Gastroesophageal sphincter (tissue), 4 donors: ENCODE results near the gene IFNL1. TPM values are rescaled to one million over a fixed set of nuclear protein-coding genes. Genes with fewer than 3 reads are reported as not detected.

Experiments
- ATAC-seq: fragments of 150-250 bp; one replicate; pipeline ENCODE4 v1.9.1; 2016; ENCODE audit warnings: mild to moderate bottlenecking, moderate library complexity
- H3K27ac ChIP-seq, 4 donors: fragments of 200-600 bp; sonication (generic) in 3 of 4; 1 replicate in 3 of 4; 2 replicates in 1 of 4; pipeline ENCODE4 v1.5.1; 2016 to 2019
- H3K27me3 ChIP-seq: fragments of 200-600 bp; sonication (generic); one replicate; pipeline ENCODE4 v1.5.1; 2019
- H3K36me3 ChIP-seq, 2 donors: fragments of 200-600 bp; sonication (generic); one replicate each; pipeline ENCODE4 v1.5.1; 2019; ENCODE audit warnings: control low read depth in 1 of 2
- H3K4me1 ChIP-seq, 3 donors: fragments of 200-600 bp; sonication (generic); 1 replicate in 2 of 3; 2 replicates in 1 of 3; pipeline ENCODE4 v1.5.1; 2016 to 2019; ENCODE audit warnings: control low read depth in 2 of 3
- H3K4me3 ChIP-seq, 2 donors: fragments of 200-600 bp; sonication (generic); one replicate each; pipeline ENCODE4 v1.5.1; 2019; ENCODE audit warnings: mild to moderate bottlenecking in 1 of 2, moderate library complexity in 1 of 2
- H3K9me3 ChIP-seq, 3 donors: fragments of 200-600 bp; sonication (generic); one replicate each; pipeline ENCODE4 v1.5.1; 2017 to 2019; ENCODE audit warnings: control low read depth in 2 of 3
- EP300 ChIP-seq: sonication (generic); formaldehyde crosslinking; IDR thresholded peaks from one replicate; pipeline ENCODE4 v1.6.1; 2017; ENCODE audit warnings: antibody characterized with exemption, mild to moderate bottlenecking
- POLR2A ChIP-seq, 2 donors: fragments of 450-650 bp; IDR thresholded peaks; one replicate each; pipeline ENCODE4 v1.6.1; 2017; ENCODE audit warnings: antibody characterized with exemption in 2 of 2, mild to moderate bottlenecking in 2 of 2, moderate library complexity in 1 of 2
- POLR2AphosphoS5 ChIP-seq: sonication (generic); formaldehyde crosslinking; IDR thresholded peaks from one replicate; pipeline ENCODE4 v1.6.1; 2017; ENCODE audit warnings: antibody characterized with exemption
- WGBS, 2 donors: methylation state at CpG; one replicate each; pipeline ENCODE4 v1.1.5; 2018; ENCODE audit warnings: low coverage in 1 of 2; 5-methylcytosine and 5-hydroxymethylcytosine counted together
- total RNA-seq, 4 donors: library from RNA; depleted of rRNA; stranded (reverse); fragments of >200 nt; gene quantifications; one replicate each; pipeline ENCODE4 v1.1.0, GENCODE V29; 2016
- TF ChIP-seq, protein P1 (sequence below), 4 experiments: fragments of 200-600 bp in 2 of 4; fragments of 450-650 bp in 2 of 4; sonication (generic) in 1 of 4; IDR thresholded peaks; one replicate each; pipeline ENCODE4 v1.5.1; 2017 to 2019; ENCODE audit warnings: antibody characterized with exemption in 4 of 4, mild to moderate bottlenecking in 2 of 4, moderate library complexity in 2 of 4

IFNL1 gene
- total RNA-seq, 4 donors from 2014 or later, result not detected

DNA sequence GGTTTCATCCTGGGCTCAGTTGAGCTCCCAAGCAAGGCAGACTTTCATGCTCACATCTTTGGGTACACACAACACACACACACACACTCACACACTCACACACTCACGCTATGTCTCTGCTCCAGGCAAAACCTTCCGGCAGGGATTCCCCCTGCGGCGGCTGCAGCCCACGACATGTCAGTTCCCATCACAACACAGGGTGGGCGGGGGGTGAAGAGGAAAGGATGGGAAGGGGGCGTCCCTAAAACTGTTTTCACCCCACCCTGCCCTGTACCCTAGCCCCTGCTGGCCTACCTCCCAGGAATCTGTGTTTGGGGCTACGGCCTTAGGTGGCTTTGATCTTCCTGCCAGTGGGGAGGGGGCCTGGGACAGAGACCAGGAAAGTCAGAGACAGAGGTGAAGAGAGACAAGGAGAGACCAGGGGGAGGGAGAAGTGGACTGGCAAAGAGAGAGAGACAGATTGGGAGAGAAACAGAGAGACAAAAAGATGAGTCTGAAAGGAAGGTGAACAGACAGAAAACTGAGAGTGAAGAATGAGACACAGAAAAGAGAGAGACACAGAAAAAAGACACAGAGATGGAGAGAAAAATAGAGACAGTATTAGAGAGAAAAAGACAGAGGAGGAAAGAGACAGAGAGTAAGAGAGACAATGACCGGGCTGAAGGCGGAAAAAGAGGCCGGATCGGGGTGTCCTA, 20.6 kb downstream of the IFNL1 start:
- Histone ChIP-seq H3K36me3 (peaks cover 0 to 28% of the 10 kb centered on the region in 2 donors), H3K4me3 (no peak overlapping the region), H3K27ac (no peak overlapping the region), H3K27me3 (peaks cover 5% of the 10 kb centered on the region), H3K9me3 (no peaks in the 10 kb centered on the region), H3K4me1 (peaks cover 0 to 12% (median 6%) of the 10 kb centered on the region in 3 donors)
- no peak for ATAC-seq
- 89 to 94% methylated on average over 7 to 9 of the region's 12 CpGs for WGBS, 2 donors
- TF ChIP-seq POLR2A (IDR thresholded peaks at IDR 0.05) (no peak), POLR2AphosphoS5 (no peak), EP300 (no peak)
- TF ChIP-seq, protein P1, sequence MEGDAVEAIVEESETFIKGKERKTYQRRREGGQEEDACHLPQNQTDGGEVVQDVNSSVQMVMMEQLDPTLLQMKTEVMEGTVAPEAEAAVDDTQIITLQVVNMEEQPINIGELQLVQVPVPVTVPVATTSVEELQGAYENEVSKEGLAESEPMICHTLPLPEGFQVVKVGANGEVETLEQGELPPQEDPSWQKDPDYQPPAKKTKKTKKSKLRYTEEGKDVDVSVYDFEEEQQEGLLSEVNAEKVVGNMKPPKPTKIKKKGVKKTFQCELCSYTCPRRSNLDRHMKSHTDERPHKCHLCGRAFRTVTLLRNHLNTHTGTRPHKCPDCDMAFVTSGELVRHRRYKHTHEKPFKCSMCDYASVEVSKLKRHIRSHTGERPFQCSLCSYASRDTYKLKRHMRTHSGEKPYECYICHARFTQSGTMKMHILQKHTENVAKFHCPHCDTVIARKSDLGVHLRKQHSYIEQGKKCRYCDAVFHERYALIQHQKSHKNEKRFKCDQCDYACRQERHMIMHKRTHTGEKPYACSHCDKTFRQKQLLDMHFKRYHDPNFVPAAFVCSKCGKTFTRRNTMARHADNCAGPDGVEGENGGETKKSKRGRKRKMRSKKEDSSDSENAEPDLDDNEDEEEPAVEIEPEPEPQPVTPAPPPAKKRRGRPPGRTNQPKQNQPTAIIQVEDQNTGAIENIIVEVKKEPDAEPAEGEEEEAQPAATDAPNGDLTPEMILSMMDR (IDR thresholded peaks at IDR 0.05), result no peak

DNA sequence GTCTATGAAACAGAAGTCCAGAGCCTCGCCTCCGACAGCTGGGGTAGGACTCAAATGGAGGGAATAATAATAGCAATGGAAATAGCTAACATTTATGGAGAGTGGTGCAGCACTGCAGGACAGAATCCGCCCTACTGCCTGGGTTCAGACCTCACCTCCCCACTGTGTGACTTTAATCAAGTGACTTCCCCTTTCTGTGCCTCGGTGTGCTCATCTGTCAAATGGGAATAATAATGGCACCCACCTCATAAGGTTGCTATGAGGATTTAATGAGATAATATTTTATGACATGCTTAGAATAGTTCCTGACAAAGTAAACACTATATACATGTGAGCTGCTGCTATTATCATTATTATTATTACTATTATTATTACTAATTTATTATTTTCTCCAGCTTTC, 21.3 kb downstream of the IFNL1 start:
- no peak overlapping the region for H3K27ac ChIP-seq
- peaks cover 5% of the 10 kb centered on the region for H3K27me3 ChIP-seq
- no peaks in the 10 kb centered on the region for H3K9me3 ChIP-seq
- H3K4me1 ChIP-seq, result peaks cover 0 to 12% (median 6%) of the 10 kb centered on the region in 3 donors
- WGBS, 2 donors, result 80 to 88% methylated on average over 1 to 2 of the region's 4 CpGs
- TF ChIP-seq POLR2AphosphoS5 (no peak), POLR2A (IDR thresholded peaks at IDR 0.05) (no peak), EP300 (no peak)
- TF ChIP-seq, protein P1 (IDR thresholded peaks at IDR 0.05), result no peak
- H3K36me3 ChIP-seq, result peaks cover 0 to 28% of the 10 kb centered on the region in 2 donors
- ATAC-seq, result no peak
- H3K4me3 ChIP-seq, result no peak overlapping the region

DNA sequence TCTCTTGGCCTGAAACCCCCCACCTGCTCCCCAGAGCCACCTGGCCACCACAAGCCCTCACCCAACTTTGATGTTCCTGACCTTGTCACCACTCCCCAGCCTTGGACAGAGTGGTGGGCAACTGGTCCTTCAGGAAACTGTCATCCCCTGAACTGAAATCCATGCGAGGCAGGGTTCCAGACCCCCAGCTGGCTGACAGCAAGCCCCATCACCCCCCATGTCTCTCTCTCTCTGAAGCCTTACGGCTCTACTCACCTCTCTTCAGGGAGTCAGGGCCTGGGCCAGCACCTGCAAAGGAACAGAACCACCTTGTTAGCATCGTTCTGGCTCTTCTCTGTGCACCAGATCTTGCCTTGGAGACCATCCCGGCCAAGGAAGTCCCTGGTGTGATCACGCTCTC, 21.9 kb downstream of the IFNL1 start:
- WGBS, 2 donors, result 77 to 100% methylated on average over 2 of the region's 5 CpGs
- H3K4me1 ChIP-seq, result peaks cover 0 to 12% (median 6%) of the 10 kb centered on the region in 3 donors
- H3K9me3 ChIP-seq, result no peaks in the 10 kb centered on the region
- H3K27ac ChIP-seq, result no peak overlapping the region
- H3K4me3 ChIP-seq, result no peak overlapping the region
- peaks cover 0 to 23% of the 10 kb centered on the region in 2 donors for H3K36me3 ChIP-seq
- peaks cover 5% of the 10 kb centered on the region for H3K27me3 ChIP-seq
- ATAC-seq, result no peak
- TF ChIP-seq EP300 (no peak), POLR2A (IDR thresholded peaks at IDR 0.05) (no peak), POLR2AphosphoS5 (no peak)
- TF ChIP-seq, protein P1 (IDR thresholded peaks at IDR 0.05), result no peak

DNA sequence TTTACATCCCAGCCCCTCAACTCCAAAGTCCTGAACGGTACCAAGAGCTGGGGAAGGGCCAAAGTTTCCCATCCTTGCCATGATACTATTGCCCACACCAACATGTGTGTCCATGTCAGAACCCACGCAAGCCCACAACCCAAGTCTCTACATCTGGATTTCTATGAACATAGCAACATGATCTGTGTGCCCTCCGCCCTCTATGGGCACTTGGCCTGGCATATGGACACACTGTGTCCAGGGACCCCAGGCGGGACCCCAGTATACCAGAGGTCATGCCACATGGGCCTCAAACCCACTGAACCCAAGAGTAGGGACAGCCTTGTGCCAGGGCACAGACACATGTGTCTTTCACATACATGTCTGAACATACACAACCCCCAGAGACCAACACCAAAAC, 22.5 kb downstream of the IFNL1 start:
- Histone ChIP-seq H3K4me3 (no peak overlapping the region), H3K9me3 (no peaks in the 10 kb centered on the region), H3K36me3 (peaks cover 0 to 16% of the 10 kb centered on the region in 2 donors), H3K4me1 (peaks cover 0 to 12% (median 6%) of the 10 kb centered on the region in 3 donors), H3K27me3 (peaks cover 5% of the 10 kb centered on the region), H3K27ac (no peak overlapping the region)
- WGBS, 2 donors, result 82 to 87% methylated on average over 2 to 3 of the region's 4 CpGs
- no peak for ATAC-seq
- no peak for TF ChIP-seq POLR2AphosphoS5
- TF ChIP-seq POLR2A (IDR thresholded peaks at IDR 0.05), result no peak
- TF ChIP-seq EP300, result no peak
- TF ChIP-seq, protein P1 (IDR thresholded peaks at IDR 0.05), result no peak
